Activated CD8-positive, alpha-beta T cell treated with anti-CD3 and anti-CD28 coated beads for 36 hours (primary cell): ENCODE measurements around the gene TBL1X. TPM values are rescaled to one million over a fixed set of nuclear protein-coding genes. Genes with fewer than 3 reads are reported as not detected.

Source experiments
- ATAC-seq: fragments of 200-7000 bp; cut with Tn5 transposase; one replicate; pipeline ENCODE4 v1.10.0; 2021; ENCODE audit warnings: mild to moderate bottlenecking, moderate library complexity
- CTCF ChIA-PET: fragments of 350-600 bp; sonication (Branson Sonifier 250); formaldehyde crosslinking; loops from one replicate; lab custom pipeline; 2021; ENCODE audit warnings: antibody characterized with exemption; lab: Charles Lee
- POLR2A ChIA-PET: fragments of 350-600 bp; sonication (Branson Sonifier 250); formaldehyde crosslinking; loops from one replicate; lab custom pipeline; 2021; ENCODE audit warnings: antibody characterized with exemption; lab: Charles Lee
- DNase-seq: peaks from one replicate; pipeline ENCODE4 v3.0.0-alpha.2; 2020
- H3K27ac Mint-ChIP-seq: one replicate; pipeline ENCODE4 v1.8.0; 2021; ENCODE audit warnings: mild to moderate bottlenecking, mixed read lengths
- H3K27me3 Mint-ChIP-seq: one replicate; pipeline ENCODE4 v1.8.0; 2021; ENCODE audit warnings: mixed read lengths
- H3K36me3 Mint-ChIP-seq: one replicate; pipeline ENCODE4 v1.8.0; 2021; ENCODE audit warnings: low read depth, mixed read lengths
- H3K4me1 Mint-ChIP-seq: one replicate; pipeline ENCODE4 v1.8.0; 2021; ENCODE audit warnings: low read depth, mixed read lengths
- H3K4me3 Mint-ChIP-seq: one replicate; pipeline ENCODE4 v1.8.0; 2021; ENCODE audit warnings: mild to moderate bottlenecking, moderate library complexity, mixed read lengths
- H3K9me3 Mint-ChIP-seq: one replicate; pipeline ENCODE4 v1.8.0; 2021; ENCODE audit warnings: mixed read lengths
- CTCF ChIP-seq: fragments of 200-600 bp; IDR thresholded peaks from one replicate; pipeline ENCODE4 v1.8.0; 2022; ENCODE audit warnings: antibody characterized with exemption, mild to moderate bottlenecking
- intact Hi-C: fragments of 100-400 bp; cut with micrococcal nuclease; formaldehyde crosslinking; loops from one replicate; pipeline ENCODE4 v1.10.0; 2022
- total RNA-seq, 2 experiments: library from RNA; stranded (reverse); gene quantifications; one replicate each; pipeline ENCODE4 v1.2.3, GENCODE V29; 2021

Gene TBL1X
- total RNA-seq, 2 experiments from 2014 or later: 28.9 to 32.0 TPM

GRCh38 chrX:9739130-9739529, 274.3 kb downstream of the TBL1X start:
- H3K9me3 Mint-ChIP-seq: no peaks in the 10 kb centered on the region
- CTCF ChIA-PET: no interaction called here
- no peaks in the 10 kb centered on the region for H3K4me1 Mint-ChIP-seq
- POLR2A ChIA-PET: no interaction called here
- no peaks in the 10 kb centered on the region for H3K27me3 Mint-ChIP-seq
- no peak overlapping the region for H3K27ac Mint-ChIP-seq
- ATAC-seq: no peak
- no peaks in the 10 kb centered on the region for H3K36me3 Mint-ChIP-seq
- H3K4me3 Mint-ChIP-seq: no peak overlapping the region
- intact Hi-C loops: no loop called here
- no peak for DNase-seq
- no peak for TF ChIP-seq CTCF

DNA sequence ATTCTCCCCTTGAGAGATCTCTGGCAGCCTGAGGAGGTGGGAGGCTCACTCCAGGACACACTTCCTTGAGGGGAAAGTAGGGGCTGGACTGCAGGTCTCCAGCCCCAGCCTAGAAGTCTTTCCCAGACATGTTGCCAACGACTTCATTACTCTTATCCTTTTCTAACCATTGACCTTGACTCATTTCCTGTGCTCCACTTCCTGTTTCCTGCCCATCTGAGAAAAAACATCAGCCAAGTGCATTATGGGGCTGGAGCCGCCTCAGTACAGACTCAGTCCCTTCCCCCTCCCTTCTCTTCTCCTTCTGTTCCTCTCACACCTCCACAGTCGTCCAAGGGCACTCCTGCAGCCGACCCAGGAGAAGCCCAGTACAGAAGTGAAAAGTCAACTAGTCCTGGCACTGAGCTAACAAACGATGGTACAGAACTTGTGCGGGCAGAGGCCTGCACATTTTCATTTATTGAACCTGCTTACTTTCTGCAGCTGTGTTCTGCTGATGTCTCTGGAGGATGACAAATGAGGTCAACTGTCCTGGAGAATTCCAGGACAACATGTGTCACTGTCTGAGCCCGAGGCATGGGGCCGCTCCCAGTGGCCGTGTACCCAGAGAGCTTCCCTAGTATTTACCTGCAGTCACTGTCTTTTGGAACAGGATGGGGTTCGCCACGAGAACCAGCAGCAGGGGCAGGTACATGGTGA, 280.7 kb downstream of the TBL1X start:
- no peaks in the 10 kb centered on the region for H3K27me3 Mint-ChIP-seq
- ATAC-seq (peak; percentile 65), DNase-seq (peak; percentile 26)
- peaks cover 8% of the 10 kb centered on the region for H3K36me3 Mint-ChIP-seq
- peaks cover 15% of the 10 kb centered on the region for H3K4me1 Mint-ChIP-seq
- TF ChIP-seq CTCF: no peak
- no peak overlapping the region for H3K4me3 Mint-ChIP-seq
- POLR2A ChIA-PET: interaction anchor here (1.0 kb wide), 1 partner anchor 11 kb away, joined by 3 read pairs; no protein-coding TSS in a partner anchor
- peak overlapping the region; percentile 77 for H3K27ac Mint-ChIP-seq
- H3K9me3 Mint-ChIP-seq: peaks cover 4% of the 10 kb centered on the region
- CTCF ChIA-PET: no interaction called here
- intact Hi-C loops: no loop called here

GRCh38 chrX:9746148-9746888, 281.5 kb downstream of the TBL1X start:
- Mint-ChIP-seq H3K36me3 (peaks cover 8% of the 10 kb centered on the region), H3K9me3 (peaks cover 4% of the 10 kb centered on the region), H3K4me3 (no peak overlapping the region), H3K27ac (no peak overlapping the region), H3K27me3 (no peaks in the 10 kb centered on the region), H3K4me1 (peaks cover 15% of the 10 kb centered on the region)
- TF ChIP-seq CTCF: no peak
- intact Hi-C loops: no loop called here
- ChIA-PET CTCF (interaction anchor here (0.6 kb wide), 1 partner anchor 369 kb away, joined by 3 read pairs; no protein-coding TSS in a partner anchor), POLR2A (interaction anchor here (1.0 kb wide), 1 partner anchor 10 kb away, joined by 3 read pairs; no protein-coding TSS in a partner anchor)
- no peak for ATAC-seq
- DNase-seq: no peak

DNA sequence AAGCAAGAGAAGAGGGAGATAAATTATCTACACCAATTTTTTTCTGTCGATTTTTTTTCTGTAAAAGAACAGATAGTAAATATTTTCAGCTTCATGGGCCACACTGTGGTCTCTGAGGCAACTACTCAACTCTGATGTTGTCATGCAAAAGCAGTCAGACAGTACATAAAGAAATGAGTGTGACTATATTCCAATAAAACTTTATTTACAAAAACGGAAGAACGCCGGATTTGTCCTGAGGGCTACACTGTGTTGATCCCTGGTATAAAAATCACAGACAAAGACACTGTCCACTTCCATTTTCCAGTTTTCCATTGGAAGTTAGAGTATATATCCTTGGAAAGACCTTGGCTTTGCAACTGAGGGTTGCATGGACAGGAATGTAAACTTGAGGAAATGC, 282.8 kb downstream of the TBL1X start:
- no peak for ATAC-seq
- Mint-ChIP-seq H3K9me3 (peaks cover 4% of the 10 kb centered on the region), H3K36me3 (peaks cover 8% of the 10 kb centered on the region), H3K4me3 (no peak overlapping the region), H3K4me1 (peaks cover 15% of the 10 kb centered on the region), H3K27ac (no peak overlapping the region), H3K27me3 (no peaks in the 10 kb centered on the region)
- POLR2A ChIA-PET: no interaction called here
- CTCF ChIA-PET: no interaction called here
- no peak for TF ChIP-seq CTCF
- intact Hi-C loops: no loop called here
- DNase-seq: no peak

GRCh38 chrX:9749146-9749692, 284.4 kb downstream of the TBL1X start:
- intact Hi-C loops: no loop called here
- Mint-ChIP-seq H3K27me3 (no peaks in the 10 kb centered on the region), H3K4me3 (no peak overlapping the region), H3K4me1 (peaks cover 15% of the 10 kb centered on the region), H3K9me3 (peaks cover 4% of the 10 kb centered on the region), H3K36me3 (peaks cover 8% of the 10 kb centered on the region), H3K27ac (no peak overlapping the region)
- ATAC-seq (no peak), DNase-seq (no peak)
- ChIA-PET CTCF (no interaction called here), POLR2A (no interaction called here)
- TF ChIP-seq CTCF: no peak
